HG03045 (cell line): ENCODE results near the gene NF1.
"Not testable (repeated sequence)": the region's sequence is repeated elsewhere in the genome, so short reads cannot be mapped to it uniquely, and the experiment has no call there.

Experiments used
- ATAC-seq: cut with Tn5 transposase; IDR thresholded peaks from one replicate; pipeline ENCODE4 v1.9.1; 2021; ENCODE audit warnings: mild to moderate bottlenecking, moderate library complexity; ENCODE audit not compliant: unreplicated experiment

NF1 gene

DNA sequence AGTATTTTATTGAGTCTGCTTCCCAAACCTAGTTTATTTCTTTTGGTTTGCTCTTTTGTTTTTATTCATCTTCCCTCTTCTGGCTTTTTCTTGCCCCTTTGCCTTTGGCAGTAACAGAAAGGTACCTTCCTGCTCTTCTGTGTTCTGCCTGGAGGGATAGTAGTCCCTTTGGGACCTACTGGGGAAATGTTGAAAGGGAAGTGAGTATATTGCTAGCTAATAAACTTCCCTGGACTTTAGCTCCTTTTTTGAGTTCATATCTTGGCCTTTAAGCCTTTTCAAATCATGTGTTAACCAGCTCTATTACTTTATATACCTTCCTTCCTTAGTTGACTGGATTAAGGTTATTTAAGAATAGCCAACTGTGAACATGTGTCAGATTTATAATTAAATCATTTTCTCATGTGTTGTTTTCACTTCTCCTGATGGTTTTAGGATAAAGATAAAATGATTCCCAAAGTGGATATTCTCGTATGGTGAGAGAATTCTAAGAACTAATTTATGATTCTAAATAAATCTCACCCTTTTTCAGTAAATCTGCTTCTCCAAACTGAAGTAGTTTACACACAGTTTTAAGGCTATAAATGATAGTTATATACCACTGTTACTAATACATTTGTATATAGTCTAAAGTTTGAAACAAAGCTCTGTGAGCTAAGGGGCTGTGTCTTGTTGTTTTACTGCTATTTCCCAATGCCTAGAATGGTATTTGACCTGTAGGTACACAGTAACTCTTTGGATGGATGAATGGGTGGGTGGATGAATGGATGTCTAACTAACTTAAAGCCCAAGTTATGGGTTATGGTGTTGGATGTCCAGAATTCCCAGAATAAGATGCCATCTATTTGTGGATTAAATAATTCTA, 156.6 kb downstream of the NF1 start:
- ATAC-seq = no peak

- no peak for ATAC-seq
These were observed 157.2 kb downstream of the NF1 start for GRCh38 chr17:31251970-31252328.

GRCh38 chr17:31252741-31253140, 158.0 kb downstream of the NF1 start:
- ATAC-seq = no peak

DNA sequence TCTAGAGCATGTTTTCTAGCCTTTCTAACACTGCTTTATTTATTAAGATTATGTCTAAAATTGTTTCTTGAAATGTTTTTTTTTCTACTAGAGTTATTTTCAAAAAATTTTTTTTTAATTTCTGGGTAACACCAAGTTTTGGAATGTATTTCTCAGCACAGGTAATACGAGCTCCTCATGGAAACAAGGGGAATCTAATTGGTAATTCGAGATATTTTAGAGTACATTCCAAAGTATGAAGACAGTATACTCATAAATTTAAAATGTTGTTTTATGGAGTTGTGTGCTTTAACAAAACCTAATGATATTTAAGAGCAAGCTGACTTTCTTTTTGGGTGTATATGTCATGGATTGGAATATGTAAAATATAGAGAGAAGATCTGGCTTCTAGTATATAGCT, 159.9 kb downstream of the NF1 start:
- ATAC-seq = no peak

DNA sequence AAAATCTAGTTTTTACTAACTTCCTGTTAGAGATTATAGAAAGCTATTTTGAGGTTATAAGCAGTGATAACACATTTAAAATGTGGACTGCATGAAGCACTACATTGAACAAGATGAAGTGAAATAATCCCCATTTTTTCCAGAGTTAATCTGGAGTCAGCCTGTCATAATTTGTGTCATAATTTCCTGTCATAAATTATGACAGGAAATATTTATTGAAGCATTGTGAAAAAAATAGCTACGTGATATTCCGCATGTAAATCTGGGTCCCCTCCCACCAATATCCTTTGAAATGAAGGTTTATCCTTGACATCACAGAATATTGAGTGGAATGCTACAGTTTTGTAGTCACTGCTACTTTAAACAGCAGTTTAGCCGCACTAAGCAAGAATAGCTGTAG, 162.2 kb downstream of the NF1 start:
- ATAC-seq = no peak

- ATAC-seq = no peak
These were observed 165.4 kb downstream of the NF1 start for GRCh38 chr17:31260151-31260550.

GRCh38 chr17:31261601-31262000, 166.8 kb downstream of the NF1 start:
- no peak for ATAC-seq

GRCh38 chr17:31262923-31263322, 168.1 kb downstream of the NF1 start:
- ATAC-seq = not testable (repeated sequence)

- no peak for ATAC-seq
These were observed 171.3 kb downstream of the NF1 start for GRCh38 chr17:31266042-31266441.

DNA sequence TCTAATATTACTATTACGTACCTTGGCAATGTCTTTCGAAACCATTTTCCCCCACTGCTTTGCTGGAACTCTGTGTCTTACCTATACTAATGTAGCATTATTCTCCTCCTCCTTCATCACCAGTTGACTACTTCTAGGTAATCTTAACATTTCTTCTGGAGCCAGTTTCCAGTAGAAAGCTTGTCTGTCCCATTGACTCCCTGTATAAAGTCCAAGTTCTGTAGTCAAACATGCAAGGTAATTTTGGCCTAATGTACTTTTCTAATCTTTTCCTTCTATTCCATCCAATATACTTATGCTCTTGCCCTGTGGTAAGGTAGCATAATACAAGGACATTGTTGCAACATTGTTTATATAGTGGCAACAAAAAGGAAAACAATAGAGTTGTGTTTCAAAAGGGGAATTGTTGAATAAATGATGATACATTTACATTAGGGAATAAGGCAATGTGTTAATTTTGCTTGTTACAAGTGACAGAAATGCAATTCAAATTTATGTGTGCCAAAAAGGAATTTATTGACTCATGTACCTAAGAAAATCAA, 174.3 kb downstream of the NF1 start:
- ATAC-seq = no peak

- ATAC-seq = no peak
These were observed 174.8 kb downstream of the NF1 start for GRCh38 chr17:31269578-31269983.

- no peak for ATAC-seq
These were observed 177.5 kb downstream of the NF1 start for GRCh38 chr17:31272236-31272635.

- no peak for ATAC-seq
These were observed 178.0 kb downstream of the NF1 start for GRCh38 chr17:31272803-31273202.

DNA sequence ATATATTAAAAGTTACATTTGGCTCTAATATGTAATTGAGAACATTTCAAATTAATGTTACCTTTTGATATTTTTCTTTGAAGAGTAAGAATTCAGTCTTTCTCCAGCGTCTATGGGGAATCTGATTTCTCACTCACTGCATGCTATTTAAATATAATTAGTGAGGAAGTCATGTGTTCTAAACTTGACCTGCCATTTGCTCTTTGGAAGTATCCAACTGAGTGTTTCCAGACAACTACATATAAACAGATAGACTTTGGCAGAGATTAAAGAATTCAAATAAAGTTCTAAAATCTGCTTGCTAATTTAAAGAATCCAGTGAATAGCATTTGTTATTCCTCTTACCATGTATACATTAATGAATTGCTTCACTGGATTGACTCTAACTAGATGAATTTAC, 178.7 kb downstream of the NF1 start:
- ATAC-seq = no peak

DNA sequence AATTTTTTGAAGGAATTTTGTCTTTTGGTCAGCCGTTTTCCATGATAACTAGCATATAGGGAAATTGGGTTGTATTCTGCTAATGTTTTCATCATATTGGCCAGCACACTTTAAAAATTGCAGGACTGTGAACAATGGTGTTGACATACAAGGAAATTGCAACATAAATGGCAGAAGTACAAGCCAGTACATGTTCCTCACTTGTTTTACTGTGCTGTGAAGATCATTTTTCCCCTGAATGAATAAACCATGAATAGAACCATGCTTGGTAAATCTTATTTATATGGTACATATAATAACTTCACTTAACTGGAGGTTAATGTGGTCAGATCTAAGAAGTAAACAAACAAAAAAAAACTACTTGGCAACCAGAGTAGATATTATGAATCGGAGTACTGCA, 179.5 kb downstream of the NF1 start:
- no peak for ATAC-seq

DNA sequence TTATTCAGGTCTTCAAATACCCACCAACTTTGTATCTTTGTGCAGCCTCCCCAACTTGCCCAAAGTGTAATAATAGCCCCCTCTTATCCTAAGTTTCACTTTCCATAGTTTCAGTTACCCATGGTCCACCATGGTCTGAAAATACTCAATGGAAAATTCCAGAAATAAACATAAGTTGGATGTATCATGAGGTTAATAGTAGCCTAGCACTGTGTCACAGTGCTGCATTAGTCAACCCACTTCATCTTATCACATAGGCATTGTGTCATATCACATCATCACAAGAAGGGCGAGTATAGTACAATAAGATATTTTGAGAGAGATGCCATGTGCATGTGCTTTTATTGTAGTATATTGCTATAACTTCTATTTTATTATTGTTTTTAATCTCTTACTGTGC, 180.3 kb downstream of the NF1 start:
- no peak for ATAC-seq

DNA sequence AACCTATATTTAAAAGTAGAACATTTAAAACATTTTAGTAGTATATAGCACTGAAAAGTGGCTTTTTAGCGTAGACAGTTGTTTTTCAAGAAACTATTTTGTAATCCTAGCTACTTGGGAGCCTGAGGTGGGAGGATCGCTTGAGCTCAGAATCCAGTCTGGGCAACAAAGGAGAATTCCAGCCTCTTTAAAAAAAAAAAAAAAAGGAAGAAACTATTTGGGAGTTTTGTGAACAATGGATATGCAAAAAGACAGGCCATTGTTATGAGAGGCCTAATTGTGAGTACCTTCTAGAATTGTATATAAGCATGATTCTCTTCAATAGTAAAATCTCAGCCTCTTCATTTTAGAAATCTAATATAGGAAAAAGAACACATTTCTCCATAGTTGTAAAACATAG, 184.6 kb downstream of the NF1 start:
- no peak for ATAC-seq

DNA sequence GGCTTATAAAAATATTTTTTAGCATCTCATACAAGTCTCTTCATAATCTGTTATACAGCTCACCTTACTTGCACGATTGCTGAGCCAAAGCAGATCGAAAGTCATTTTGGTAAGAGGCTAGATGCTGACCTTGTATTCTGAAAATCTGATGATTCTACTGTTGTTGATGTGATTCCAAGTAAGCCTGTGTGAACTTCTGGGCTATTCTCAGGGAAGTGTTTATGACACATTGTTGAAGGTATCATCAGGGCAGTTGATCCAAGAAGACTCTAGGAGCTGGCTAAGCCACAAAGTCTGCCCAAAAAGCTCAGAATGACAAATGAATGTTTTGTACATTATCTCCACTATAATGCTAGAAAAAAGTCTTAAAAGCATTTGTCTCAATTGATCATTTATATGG, 186.3 kb downstream of the NF1 start:
- no peak for ATAC-seq

DNA sequence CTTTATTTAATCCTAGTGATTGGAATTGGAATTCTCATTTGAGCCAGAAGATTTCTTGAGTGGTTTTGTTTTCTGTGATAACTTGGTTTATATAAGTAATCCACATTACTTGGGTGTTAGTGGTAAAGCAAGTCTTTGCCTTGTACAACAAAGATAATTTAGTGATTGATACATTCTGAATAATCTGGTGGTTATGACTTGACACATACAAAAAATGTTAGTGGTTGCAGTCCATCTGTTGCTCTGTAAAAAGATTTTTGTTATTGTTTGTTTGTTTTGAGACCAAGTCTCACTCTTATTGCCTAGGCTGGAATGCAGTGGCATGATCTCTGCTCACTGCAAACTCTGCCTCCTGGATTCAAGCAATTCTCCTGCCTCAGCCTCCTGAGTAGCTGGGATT, 189.1 kb downstream of the NF1 start:
- ATAC-seq = no peak

GRCh38 chr17:31286587-31286986, 191.8 kb downstream of the NF1 start:
- no peak for ATAC-seq

DNA sequence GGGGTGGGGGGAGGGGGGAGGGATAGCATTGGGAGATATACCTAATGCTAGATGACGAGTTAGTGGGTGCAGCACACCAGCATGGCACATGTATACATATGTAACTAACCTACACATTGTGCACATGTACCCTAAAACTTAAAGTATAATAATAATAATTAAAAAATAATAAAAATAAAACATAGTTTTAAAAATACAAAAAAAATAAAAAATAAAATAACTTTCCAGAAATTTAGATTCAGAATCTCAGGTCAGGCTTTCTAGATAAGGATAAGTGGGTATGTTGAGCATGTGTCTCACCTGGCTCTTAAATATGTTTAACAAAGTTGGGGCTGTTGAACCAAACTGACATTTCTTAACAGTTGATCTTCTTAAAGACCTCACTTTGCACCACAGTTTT, 193.2 kb downstream of the NF1 start:
- not testable (repeated sequence) for ATAC-seq

GRCh38 chr17:31289790-31290189, 195.0 kb downstream of the NF1 start:
- no peak for ATAC-seq

DNA sequence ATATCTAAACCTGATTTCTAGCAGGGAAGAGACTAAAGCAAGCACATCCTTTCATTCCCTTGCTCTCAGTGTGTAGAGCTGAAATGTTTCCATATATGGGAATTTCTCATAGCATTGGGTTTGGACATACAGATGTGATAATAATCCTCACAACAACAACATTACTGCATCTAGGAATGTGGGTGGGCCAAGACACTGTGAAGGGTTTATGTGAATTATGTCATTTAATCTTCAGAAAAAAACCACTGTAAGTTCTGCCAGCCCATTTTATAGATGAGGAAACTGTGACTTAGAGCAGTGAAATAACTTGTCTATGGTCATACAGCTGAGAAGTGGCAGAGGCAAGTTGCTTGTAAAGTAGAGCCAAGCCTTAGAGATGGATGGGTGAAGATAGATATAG, 197.0 kb downstream of the NF1 start:
- no peak for ATAC-seq
